ENCODE results near the gene AHDC1. TPM values are rescaled to one million over a fixed set of nuclear protein-coding genes. Genes with fewer than 3 reads are reported as not detected.

The AHDC1 gene
- total and polyA plus RNA-seq, 2 experiments from 2014 or later: 3.9 to 5.3 TPM

- no peaks in the 10 kb centered on the region for H3K9me3 ChIP-seq (ENCODE audit: low read depth)
- 84 to 97% methylated on average over 14 to 24 of the region's 24 CpGs for WGBS, 2 experiments (ENCODE audit: low coverage in 1 of 2, low lambda C conversion rate in 2 of 2, missing lambda C conversion rate in 2 of 2)
- H3K79me2 ChIP-seq (ENCODE audit: insufficient read depth): no peaks in the 10 kb centered on the region
- H3K36me3 ChIP-seq (ENCODE audit: low read depth): no peaks in the 10 kb centered on the region
- H2AFZ ChIP-seq: no peak overlapping the region
- no peaks in the 10 kb centered on the region for H3K9me2 ChIP-seq (ENCODE audit: insufficient read depth)
- no peak overlapping the region for H3K9ac ChIP-seq
- no peak overlapping the region for H3K4me3 ChIP-seq
- no peak for DNase-seq
- no peak overlapping the region for H3K4me2 ChIP-seq (ENCODE audit: unreplicated experiment)
- TF ChIP-seq EZH2 (IDR thresholded peaks at IDR 0.05; ENCODE audit: insufficient read depth, poor library complexity, severe bottlenecking) (no peak), EZH2phosphoT487 (IDR thresholded peaks at IDR 0.05; ENCODE audit: insufficient read depth, low read depth) (no peak)
- H4K20me1 ChIP-seq (ENCODE audit: insufficient read depth): no peaks in the 10 kb centered on the region
- no peaks in the 10 kb centered on the region for H3K27me3 ChIP-seq (replicated peaks; ENCODE audit: insufficient read depth)
- in situ Hi-C loops (cut with MboI): no loop called here
- H3K27ac ChIP-seq: no peak overlapping the region
- H3F3A ChIP-seq (ENCODE audit: insufficient read depth): no peaks in the 10 kb centered on the region
- peaks cover 25% of the 10 kb centered on the region for H3K4me1 ChIP-seq (ENCODE audit: insufficient read depth)
Measured at GRCh38 chr1:27519331-27520258, 84.3 kb downstream of the AHDC1 start.

- no peak overlapping the region for H2AFZ ChIP-seq
- DNase-seq: no peak
- H3K4me2 ChIP-seq (ENCODE audit: unreplicated experiment): no peak overlapping the region
- H3K4me1 ChIP-seq (ENCODE audit: insufficient read depth): peaks cover 25% of the 10 kb centered on the region
- no peaks in the 10 kb centered on the region for H3K27me3 ChIP-seq (replicated peaks; ENCODE audit: insufficient read depth)
- H3K27ac ChIP-seq: no peak overlapping the region
- no peaks in the 10 kb centered on the region for H3K9me2 ChIP-seq (ENCODE audit: insufficient read depth)
- no peak overlapping the region for H3K9ac ChIP-seq
- TF ChIP-seq EZH2phosphoT487 (IDR thresholded peaks at IDR 0.05; ENCODE audit: insufficient read depth, low read depth): no peak
- no peak for TF ChIP-seq EZH2 (IDR thresholded peaks at IDR 0.05; ENCODE audit: insufficient read depth, poor library complexity, severe bottlenecking)
- in situ Hi-C loops (cut with MboI): no loop called here
- no peaks in the 10 kb centered on the region for H3F3A ChIP-seq (ENCODE audit: insufficient read depth)
- H3K79me2 ChIP-seq (ENCODE audit: insufficient read depth): no peaks in the 10 kb centered on the region
- H3K9me3 ChIP-seq (ENCODE audit: low read depth): no peaks in the 10 kb centered on the region
- no peaks in the 10 kb centered on the region for H4K20me1 ChIP-seq (ENCODE audit: insufficient read depth)
- no peaks in the 10 kb centered on the region for H3K36me3 ChIP-seq (ENCODE audit: low read depth)
- WGBS, 2 experiments (ENCODE audit: low coverage in 1 of 2, low lambda C conversion rate in 2 of 2, missing lambda C conversion rate in 2 of 2): 84 to 91% methylated on average over 7 of the region's 7 CpGs
- no peak overlapping the region for H3K4me3 ChIP-seq
Measured at GRCh38 chr1:27518808-27519207, 85.1 kb downstream of the AHDC1 start.

- H3K4me2 ChIP-seq (ENCODE audit: unreplicated experiment): no peak overlapping the region
- no peak overlapping the region for H3K27ac ChIP-seq
- H3K27me3 ChIP-seq (replicated peaks; ENCODE audit: insufficient read depth): no peaks in the 10 kb centered on the region
- no peak overlapping the region for H2AFZ ChIP-seq
- no peaks in the 10 kb centered on the region for H3K9me2 ChIP-seq (ENCODE audit: insufficient read depth)
- 84 to 86% methylated on average over 20 to 21 of the region's 21 CpGs for WGBS, 2 experiments (ENCODE audit: low coverage in 1 of 2, low lambda C conversion rate in 2 of 2, missing lambda C conversion rate in 2 of 2)
- no peak overlapping the region for H3K9ac ChIP-seq
- DNase-seq: no peak
- no peaks in the 10 kb centered on the region for H3K36me3 ChIP-seq (ENCODE audit: low read depth)
- in situ Hi-C loops (cut with MboI): no loop called here
- peaks cover 24% of the 10 kb centered on the region for H3K4me1 ChIP-seq (ENCODE audit: insufficient read depth)
- no peaks in the 10 kb centered on the region for H3K79me2 ChIP-seq (ENCODE audit: insufficient read depth)
- H4K20me1 ChIP-seq (ENCODE audit: insufficient read depth): no peaks in the 10 kb centered on the region
- H3K9me3 ChIP-seq (ENCODE audit: low read depth): no peaks in the 10 kb centered on the region
- TF ChIP-seq EZH2phosphoT487 (IDR thresholded peaks at IDR 0.05; ENCODE audit: insufficient read depth, low read depth) (no peak), EZH2 (IDR thresholded peaks at IDR 0.05; ENCODE audit: insufficient read depth, poor library complexity, severe bottlenecking) (no peak)
- H3F3A ChIP-seq (ENCODE audit: insufficient read depth): no peaks in the 10 kb centered on the region
- H3K4me3 ChIP-seq: no peak overlapping the region
Measured at GRCh38 chr1:27517907-27518718, 85.8 kb downstream of the AHDC1 start.

GRCh38 chr1:27517301-27517700 is 86.6 kb downstream of the AHDC1 start:
- H4K20me1 ChIP-seq (ENCODE audit: insufficient read depth): no peaks in the 10 kb centered on the region
- no peaks in the 10 kb centered on the region for H3K79me2 ChIP-seq (ENCODE audit: insufficient read depth)
- H3K27me3 ChIP-seq (replicated peaks; ENCODE audit: insufficient read depth): no peaks in the 10 kb centered on the region
- H3K4me1 ChIP-seq (ENCODE audit: insufficient read depth): peaks cover 15% of the 10 kb centered on the region
- H3K4me3 ChIP-seq: no peak overlapping the region
- no peaks in the 10 kb centered on the region for H3F3A ChIP-seq (ENCODE audit: insufficient read depth)
- no peak for TF ChIP-seq EZH2 (IDR thresholded peaks at IDR 0.05; ENCODE audit: insufficient read depth, poor library complexity, severe bottlenecking)
- no peak for TF ChIP-seq EZH2phosphoT487 (IDR thresholded peaks at IDR 0.05; ENCODE audit: insufficient read depth, low read depth)
- H3K36me3 ChIP-seq (ENCODE audit: low read depth): no peaks in the 10 kb centered on the region
- DNase-seq: no peak
- H3K9me3 ChIP-seq (ENCODE audit: low read depth): no peaks in the 10 kb centered on the region
- no peak overlapping the region for H3K9ac ChIP-seq
- 97% methylated on average over 2 of the region's 2 CpGs for WGBS, 2 experiments (ENCODE audit: low coverage in 1 of 2, low lambda C conversion rate in 2 of 2, missing lambda C conversion rate in 2 of 2)
- no peak overlapping the region for H2AFZ ChIP-seq
- in situ Hi-C loops (cut with MboI): no loop called here
- no peaks in the 10 kb centered on the region for H3K9me2 ChIP-seq (ENCODE audit: insufficient read depth)
- no peak overlapping the region for H3K4me2 ChIP-seq (ENCODE audit: unreplicated experiment)
- no peak overlapping the region for H3K27ac ChIP-seq
